RPMI7951 (cell line): ENCODE results near the gene SLIT3. TPM values are rescaled to one million over a fixed set of nuclear protein-coding genes. Genes with fewer than 3 reads are reported as not detected.
"Not testable (repeated sequence)": the region's sequence is repeated elsewhere in the genome, so short reads cannot be mapped to it uniquely, and the experiment has no call there.

Experiments
- DNase-seq: peaks from one replicate; pipeline ENCODE4 v3.0.0-alpha.2; 2012; ENCODE audit warnings: low read depth
- total RNA-seq: library from RNA; depleted of rRNA; stranded (reverse); fragments of >200 nt; shearing (Covaris generic); gene quantifications from 2 replicates; pipeline ENCODE4 v1.2.3, GENCODE V29; 2014

Gene SLIT3
- total RNA-seq, 1 experiment from 2014 or later, result 0.72 TPM

DNA sequence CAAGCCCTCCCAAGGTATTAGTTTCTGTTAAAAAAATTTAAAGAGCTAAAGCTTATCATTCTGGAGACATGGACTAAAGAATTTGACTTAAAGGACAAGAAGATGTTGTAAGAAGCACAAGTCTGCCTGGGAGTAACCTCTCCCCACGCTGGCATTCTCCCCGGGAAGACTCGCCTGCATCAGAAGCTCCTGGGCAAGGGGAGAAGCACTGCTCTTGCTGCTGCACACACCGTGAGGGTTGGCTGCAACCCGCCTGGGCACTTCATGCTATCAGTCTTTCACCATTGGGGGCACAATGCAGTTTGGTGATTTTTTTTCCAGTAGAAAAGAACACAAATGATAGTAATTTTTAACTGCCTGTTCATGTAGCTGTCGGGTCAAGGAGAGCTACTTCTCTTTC is 529.3 kb downstream of the SLIT3 start:
- no peak for DNase-seq

DNA sequence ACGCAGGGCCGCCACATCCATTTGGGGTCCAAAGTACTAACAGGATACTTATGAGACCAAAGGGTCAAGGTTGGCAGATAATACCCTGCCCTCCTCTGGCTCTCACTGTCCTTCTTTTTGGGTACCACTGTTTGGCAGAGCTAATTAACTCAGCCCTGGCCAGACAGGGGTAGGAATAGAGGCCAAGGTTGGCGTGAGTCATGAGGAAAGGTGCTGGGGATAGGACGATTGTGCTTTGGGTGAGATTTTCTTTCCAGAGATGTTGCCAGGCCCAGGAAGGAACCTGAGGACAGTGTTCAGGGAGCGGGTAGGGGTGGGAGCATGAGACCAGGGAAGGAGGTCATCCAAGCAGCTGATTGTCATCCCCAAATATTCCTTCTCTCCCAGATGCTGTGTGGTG is 529.9 kb downstream of the SLIT3 start:
- no peak for DNase-seq

DNA sequence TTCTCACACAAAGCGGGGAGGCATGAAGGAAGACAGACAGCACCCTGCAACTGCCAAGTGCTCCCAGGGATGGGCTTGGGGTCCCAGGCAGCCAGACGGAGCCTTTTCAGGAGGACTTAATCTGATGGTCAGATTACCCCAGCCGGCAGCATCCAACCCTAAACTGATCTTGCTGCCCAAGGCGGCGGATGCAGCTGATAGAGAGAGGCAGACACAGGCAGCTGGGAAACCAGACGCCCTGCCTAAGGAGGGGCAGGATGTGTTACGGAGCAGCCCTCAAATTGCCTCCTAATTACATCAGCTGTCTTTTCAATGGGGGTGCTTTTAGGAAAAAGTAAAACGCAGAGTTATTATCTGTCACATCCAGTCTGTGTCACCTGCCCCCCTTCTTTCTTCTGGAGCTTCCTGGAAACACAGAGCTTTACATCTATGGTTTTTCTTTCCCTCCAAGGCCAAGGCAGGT is 530.9 kb downstream of the SLIT3 start:
- no peak for DNase-seq

DNA sequence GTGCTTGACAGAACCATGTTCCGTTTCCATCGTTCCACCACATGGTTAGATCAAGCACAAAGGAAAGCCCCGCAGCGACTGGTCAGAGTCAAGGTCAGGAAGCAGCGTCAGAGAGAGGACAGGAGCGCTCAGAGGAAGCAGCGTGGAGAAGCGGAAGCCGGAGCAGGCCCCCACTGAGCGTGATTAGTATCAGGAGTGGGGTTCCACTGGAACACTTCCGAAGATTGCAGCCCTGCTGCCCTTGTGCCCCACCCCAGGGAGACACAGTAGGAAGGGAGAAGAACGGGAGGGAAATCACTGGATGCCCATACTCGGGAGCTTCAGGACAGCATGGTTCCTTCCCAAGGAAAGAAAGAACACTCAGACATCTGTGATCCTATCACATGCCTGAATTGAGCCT is 532.8 kb downstream of the SLIT3 start:
- DNase-seq, result no peak

DNA sequence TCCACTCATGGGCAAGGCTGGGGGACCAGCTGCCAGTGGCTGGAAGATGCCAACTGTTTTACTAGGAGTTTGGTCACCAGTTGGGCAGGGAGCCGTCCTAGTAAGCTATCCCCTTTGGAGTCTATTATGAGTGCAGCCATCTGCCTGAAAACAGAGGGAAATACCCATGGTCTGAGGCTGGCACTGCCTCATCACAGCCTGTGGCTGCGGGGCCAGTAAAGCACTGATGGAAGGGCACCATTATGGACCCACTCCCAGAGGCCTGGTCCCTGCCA is 534.6 kb downstream of the SLIT3 start:
- no peak for DNase-seq

DNA sequence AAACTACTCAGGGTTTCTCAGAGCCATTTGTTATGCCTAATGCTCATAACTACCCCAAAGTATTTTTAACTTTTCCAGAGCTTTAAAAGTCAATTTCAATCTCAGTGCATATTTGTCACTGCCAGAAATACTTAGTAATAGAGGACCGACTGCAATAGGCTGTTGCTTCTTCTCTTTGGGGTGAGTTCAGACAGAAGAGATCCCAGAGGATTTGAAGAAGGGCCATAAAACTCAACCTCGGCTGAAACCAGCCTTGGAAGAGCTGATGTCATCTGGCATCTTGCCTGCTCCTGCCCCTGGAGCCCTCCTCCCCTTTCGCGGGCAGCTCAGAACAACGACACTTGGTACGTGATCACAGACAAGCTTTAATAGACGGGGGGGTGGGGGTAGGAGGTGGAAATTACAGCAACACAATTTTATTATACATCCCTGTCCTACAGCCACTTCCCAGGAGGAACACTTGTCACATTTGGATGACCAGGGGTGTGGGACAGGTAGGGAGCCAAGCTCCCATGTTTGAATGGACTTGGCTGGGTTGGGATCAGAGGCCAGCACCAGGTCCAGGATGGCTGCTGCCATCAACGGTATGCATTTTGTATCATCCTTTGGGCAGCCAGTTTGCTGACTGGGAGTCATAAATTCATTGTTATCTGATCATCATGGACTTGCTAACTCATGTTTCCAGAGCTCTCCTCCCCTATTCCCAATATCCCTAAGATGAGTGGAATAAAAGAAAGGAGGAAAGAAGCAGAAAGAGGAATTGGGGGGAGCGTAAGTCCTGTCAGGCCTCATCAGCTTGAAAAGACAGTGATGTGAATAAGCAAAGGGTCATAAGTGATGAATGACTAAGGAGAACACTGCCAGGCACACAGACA is 535.2 kb downstream of the SLIT3 start:
- no peak for DNase-seq

DNA sequence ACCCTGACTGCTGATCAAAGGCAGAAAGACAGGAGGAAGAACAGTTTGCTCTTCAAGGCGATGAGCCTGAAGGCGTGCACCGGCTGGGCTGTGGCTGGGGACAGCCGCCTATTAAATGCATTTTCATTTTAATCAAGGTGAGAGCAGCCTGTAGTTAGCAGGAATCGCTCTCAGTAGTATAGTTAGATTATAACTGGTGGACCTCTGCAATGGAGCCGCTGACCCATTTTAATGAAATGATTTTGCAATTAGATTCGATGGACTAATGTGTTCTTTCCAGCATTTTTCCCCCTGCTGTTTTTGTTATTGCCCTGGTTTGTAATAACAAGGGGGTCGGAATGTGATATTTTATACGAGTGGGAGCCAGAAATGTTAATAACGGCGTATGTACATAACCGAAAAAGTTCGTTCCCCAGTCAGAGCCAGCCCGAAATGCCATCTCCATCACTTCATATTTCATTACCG is 535.8 kb downstream of the SLIT3 start:
- DNase-seq, result no peak

DNA sequence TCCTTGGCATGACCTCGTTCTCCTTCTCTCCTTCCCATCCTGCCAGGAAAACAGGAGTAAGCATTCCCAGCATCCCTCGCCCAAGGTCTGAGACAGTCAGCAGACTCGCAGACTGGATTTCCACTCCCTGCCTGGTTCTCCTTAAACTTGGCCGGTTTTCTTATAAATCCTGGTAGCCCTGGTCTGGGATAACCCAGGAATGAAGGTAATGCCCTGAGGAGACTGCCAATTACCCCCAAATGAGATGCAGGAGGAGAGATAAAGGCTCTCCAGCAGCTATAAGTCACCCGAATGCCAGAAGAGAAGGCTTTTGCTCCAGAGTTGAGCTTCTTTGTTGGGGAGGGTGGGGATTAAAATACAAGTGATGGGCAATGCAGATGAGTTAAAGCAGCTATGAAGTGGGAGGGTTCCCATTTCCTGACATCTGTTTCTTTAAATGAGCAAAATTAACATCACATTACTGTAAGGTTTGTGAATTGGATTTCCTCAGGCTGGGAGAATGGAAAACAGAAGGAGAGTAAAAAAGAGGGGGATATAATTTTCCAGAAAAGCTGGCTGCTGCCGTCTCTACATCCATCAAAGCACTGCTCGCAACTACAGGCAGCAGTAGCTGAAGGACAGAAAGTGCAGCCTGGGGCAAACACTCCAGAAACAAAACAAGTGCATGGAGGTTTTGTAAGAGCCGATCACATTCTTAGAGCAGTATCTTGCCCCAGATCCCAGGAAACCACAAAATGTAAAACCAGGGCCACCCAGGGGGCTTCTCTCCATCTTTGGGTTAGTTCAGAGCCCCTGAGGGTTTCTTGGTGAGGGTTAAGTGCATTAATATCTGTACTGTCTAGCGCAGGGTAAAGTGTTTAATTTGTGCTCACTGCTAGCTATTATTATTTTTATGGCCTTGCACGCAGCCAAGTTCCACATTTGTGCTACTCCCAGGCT is 544.2 kb downstream of the SLIT3 start:
- no peak for DNase-seq

DNA sequence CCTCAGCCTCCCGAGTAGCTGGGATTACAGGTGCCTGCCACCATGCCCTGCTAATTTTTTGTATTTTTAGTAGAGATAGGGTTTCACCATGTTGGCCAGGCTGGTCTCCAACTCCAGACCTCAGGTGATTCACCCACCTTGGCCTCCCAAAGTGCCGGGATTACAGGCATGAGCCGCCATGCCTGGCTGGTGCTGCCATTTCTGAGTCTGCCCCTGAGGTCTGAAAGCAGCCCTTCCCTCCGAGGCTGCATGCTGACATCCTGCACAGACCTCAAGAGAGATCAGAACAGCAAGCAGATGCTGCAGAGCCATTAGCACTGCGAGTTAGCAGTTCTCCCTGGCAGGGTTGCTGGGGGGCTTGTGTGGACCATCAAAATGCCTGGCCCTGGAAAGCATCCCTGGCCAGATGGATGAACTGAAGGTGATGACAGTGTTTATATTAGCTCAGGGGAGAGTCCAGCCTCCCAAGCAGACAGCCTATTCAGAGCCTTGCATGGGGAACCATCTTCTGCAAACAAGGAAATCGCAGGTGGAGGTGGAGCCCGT is 545.3 kb downstream of the SLIT3 start:
- no peak for DNase-seq

DNA sequence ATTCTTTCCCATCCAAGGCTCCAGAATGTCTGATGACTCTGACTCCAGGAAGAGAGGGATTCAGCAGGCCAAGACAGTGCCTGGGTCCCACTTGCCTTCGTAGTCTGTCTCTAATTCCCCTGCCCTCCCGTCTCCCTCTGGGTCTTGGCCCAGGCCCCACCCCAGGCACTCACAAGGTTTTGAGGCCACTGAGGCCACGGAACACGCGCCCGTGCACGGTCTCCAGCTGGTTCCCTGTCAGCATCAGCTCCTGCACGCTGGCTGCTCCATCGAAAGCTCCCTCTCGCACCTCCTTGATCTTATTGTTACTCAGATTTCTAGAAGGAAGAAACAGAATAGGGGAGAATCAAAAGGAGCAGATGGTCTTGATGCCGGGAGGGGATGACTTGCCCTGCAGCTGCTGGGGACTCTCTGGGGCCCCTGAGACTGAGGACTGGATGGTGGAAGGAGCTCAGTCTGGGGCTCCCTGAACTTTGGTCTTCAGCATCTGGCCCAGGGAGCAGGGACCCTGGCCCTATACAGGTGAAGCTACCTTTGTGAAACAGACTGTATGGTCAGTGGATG is 547.2 kb downstream of the SLIT3 start:
- DNase-seq, result no peak

DNA sequence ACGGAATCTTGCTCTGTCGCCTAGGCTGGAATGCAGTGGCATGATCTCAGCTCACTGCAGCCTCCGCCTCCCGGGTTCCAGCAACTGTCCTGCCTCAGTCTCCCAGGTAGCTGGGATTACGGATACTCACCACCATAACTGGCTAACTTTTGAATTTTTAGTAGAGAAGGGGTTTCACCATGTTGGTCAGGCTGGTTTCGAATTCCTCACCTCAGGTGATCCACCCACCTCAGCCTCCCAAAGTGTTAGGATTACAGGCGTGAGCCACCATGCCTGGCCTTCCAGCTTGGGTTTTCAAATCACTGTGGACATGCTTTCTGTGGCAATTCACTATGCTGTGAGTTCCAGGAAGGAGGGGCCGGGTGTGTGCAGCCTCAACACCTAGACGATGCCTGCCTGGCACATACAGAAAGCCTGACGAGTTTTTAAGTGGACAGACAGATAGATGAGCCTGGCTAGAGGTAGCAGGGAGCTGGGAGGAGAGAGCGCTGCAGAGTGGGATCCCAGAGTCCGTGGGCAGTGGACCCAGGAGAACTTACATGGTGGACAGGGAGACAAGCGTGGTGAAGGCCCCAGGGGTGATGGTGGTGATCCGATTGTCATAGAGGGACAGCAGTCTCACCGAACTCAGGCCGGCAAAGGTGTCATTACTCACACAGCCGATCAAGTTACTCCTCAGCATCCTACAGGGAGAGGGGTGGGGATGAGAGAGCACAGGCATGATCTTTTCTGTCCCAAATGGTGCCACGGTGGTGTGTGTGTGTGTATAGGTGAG is 548.3 kb downstream of the SLIT3 start:
- DNase-seq, result no peak

DNA sequence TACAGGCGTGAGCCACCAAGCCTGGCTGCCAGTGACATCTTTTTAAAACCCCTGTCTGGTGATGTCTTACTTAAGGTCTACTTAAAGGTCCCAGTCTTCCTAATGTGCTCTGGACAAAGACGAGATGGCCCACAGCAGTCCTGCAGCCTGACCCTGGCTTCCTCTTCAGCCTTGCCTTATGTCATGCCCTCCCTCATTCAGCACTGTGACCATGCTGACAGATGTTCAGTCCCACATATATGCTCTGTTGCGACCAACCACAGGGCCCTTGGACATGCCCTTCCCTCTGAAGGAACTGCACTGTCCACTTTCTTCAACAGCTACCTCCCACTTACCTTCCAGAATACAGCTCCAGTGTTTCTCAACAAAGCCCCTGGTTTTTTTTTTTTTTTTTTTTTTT is 548.9 kb downstream of the SLIT3 start:
- DNase-seq, result no peak

DNA sequence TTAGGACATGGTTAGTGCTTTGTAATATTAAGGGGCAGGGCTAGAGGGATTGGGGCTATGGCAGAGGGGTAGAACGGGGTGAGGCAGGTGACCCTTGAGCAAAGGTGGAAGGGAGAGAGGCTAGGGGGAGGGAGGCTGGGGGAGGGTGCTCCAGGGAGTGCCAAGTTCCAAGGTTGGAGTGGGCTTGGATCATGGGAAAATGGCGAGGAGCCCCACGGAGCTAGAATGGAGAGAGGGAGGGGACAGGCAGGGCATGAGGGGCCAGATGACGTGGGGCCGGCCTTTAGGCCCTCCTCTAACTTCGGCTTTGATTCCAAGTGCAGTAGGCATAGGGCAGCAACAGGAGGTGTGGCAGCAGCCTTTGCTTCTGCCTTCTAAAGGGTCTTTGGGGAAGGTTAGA is 550.0 kb downstream of the SLIT3 start:
- no peak for DNase-seq

DNA sequence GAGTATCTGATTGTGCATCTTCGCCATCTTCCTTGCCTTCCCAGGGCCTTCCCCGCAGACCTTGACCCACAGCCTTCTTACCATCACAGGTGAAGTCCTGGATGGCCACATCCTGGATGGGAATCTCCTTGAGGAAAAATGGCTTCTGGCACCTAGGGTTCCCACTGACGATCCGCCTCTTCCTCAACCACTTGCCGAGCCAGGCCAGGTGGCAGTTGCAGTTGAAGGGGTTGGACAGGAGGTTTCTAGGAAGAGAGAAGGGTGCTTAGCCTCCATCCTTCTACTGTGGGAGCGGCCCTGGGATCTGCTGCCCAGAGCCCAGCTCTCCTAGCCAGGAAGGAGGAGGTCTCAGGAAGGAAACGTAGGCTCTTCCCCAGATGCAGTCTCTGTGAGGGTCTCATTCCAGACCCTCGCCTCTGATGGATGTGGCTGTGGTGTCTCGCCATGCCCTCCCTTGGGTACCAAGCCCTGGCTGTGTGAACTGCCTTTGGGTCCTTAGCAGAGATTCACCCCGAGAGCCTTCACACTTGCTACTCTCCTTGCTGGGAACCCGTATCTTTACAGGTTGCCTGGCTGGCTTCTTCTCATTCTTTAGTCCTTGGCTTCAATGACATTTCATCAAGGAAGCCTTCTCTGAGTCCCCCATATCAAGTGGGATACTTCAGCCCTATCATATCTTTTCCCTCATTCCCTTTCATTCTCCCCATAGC is 551.4 kb downstream of the SLIT3 start:
- no peak for DNase-seq

DNA sequence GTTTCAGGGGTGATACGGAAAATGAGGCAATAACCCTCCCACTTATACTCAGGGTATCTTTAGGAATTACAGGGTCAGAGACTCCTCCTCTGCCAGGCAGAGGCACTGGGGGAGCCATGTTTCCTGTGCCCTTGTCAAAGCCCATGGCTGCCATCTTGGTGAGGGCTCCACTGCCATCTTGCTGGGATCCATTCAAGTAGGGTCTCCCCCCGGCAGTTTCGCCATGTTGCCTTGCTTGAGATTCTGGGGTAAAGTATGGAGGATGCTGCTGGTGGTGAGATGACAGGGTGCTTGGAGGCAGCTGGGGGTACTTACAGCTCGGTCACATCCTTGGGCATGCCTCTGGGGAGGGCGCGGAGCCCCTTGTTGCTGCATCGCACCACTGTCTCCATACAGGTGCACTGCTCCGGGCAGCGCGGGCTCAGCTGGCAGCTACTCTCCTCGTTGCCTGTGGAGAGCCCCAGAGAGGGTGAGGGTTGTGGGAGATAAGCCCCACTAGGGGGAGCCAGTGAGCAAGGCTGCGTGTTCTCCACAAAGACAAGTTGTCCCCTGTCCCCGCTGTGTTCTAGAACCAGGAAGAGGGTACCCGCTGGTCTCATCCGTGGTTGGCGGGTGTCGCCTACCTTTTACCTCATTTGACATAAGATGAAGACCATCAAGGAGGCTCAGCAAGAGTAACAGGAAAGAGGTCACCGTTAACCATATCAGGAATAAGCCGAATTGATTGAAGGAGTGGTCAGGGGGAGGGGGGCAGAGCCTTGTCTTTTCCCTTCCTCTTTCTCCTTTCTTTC is 552.8 kb downstream of the SLIT3 start:
- peak; percentile 13 for DNase-seq

DNA sequence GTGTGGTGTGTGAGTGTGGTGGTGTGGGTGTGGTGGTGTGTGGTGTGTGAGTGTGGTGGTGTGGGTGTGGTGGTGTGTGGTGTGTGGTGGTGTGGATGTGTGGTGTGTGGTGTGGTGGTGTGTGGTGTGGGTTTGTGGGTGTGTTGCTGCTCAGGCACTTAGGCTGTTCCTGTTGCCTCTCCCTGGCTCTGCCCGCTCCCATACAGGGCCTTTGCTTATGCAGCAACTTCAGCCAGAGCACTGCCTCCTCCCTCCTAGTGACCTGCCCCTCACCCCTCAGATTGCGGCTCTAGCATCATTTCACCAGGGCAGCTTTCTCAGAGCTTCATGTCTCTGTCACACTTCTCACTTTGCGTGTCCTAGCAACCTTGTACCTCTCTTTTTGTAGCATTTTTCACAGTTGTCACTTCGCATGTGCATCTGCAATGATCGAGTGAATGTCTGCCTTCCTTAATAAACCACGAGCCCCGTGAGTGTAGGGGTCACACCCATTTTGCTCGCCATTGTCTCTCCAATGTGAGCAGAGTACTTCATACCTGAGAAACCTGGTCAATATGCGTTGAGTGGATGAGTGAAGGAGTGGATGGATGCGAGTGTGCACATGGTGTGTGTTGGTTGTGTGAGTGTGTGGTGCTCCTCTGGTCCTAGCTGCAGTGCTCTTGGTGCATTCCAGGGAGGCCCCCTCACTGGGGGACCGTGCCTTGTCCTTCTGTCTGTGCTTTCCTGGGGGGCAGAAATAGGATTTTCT is 553.9 kb downstream of the SLIT3 start:
- no peak for DNase-seq

DNA sequence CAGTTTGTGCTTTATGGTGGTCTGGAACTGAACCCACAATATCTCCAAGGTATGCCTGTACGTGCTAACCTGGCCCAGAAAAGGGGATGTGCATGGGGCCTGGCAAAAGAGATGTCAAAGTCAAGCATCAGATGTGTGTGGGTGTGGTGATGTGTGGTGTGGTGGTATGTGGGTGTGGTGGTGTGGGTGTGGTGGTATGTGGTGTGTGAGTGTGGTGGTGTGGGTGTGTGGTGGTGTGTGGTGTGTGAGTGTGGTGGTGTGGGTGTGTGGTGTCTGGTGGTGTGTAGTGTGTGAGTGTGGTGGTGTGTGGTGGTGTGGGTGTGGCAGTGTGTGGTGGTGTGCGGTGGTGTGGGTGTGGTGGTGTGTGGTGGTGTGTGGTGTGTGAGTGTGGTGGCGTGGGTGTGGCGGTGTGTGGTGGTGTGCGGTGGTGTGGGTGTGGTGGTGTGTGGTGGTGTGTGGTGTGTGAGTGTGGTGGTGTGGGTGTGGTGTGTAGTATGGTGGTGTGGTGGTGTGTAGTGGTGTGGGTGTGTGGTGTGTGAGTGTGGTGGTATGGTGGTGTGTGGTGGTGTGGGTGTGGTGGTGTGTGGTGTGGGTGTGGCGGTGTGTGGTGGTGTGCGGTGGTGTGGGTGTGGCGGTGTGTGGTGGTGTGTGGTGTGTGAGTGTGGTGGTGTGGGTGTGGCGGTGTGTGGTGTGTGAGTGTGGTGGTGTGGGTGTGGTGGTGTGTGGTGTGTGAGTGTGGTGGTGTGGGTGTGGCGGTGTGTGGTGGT is 554.6 kb downstream of the SLIT3 start:
- DNase-seq, result not testable (repeated sequence)

DNA sequence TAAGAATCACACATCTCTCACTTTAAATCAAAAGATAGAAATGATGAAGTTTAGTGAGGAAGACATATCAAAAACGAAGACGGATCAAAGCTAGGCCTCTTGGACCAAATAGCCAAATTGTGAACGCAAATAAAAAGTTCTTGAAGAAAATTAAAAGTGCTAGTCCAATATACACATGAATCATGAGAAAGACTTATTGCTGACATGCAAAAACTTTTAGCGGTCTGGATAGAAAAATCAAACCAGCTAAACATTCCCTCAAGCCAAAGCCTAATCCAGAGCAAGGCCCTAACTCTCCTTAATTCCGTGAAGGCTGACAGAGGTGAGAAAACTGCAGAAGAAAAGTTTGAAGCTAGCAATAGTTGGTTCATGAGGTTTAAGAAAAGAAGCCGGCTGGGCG is 557.3 kb downstream of the SLIT3 start:
- no peak for DNase-seq
